Keratinocyte (primary cell): Measurements from ENCODE around the gene EEF2K.

Source experiments
- EZH2 ChIP-seq: IDR thresholded peaks from one replicate; pipeline ENCODE4 v1.6.1; 2012; ENCODE audit warnings: inconsistent platforms, mild to moderate bottlenecking, low read length, moderate library complexity
- TF ChIP-seq, protein P1 (sequence below), 3 experiments: IDR thresholded peaks in 1 of 3; conservative IDR thresholded peaks in 1 of 3; optimal IDR thresholded peaks in 1 of 3; 2 replicates in 2 of 3; 3 replicates in 1 of 3; pipeline versions ENCODE3 to v1.5.1; 2011; ENCODE audit warnings: low read length in 3 of 3, mild to moderate bottlenecking in 3 of 3, moderate library complexity in 2 of 3, control low read depth in 1 of 3, inconsistent platforms in 1 of 3; ENCODE audit not compliant: insufficient read depth in 2 of 3; ENCODE audit errors: extremely low read depth in 1 of 3

- TF ChIP-seq, protein P1, sequence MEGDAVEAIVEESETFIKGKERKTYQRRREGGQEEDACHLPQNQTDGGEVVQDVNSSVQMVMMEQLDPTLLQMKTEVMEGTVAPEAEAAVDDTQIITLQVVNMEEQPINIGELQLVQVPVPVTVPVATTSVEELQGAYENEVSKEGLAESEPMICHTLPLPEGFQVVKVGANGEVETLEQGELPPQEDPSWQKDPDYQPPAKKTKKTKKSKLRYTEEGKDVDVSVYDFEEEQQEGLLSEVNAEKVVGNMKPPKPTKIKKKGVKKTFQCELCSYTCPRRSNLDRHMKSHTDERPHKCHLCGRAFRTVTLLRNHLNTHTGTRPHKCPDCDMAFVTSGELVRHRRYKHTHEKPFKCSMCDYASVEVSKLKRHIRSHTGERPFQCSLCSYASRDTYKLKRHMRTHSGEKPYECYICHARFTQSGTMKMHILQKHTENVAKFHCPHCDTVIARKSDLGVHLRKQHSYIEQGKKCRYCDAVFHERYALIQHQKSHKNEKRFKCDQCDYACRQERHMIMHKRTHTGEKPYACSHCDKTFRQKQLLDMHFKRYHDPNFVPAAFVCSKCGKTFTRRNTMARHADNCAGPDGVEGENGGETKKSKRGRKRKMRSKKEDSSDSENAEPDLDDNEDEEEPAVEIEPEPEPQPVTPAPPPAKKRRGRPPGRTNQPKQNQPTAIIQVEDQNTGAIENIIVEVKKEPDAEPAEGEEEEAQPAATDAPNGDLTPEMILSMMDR (optimal IDR thresholded peaks at IDR 0.05 in 1 of 3, IDR thresholded peaks at IDR 0.05 in 1 of 3, conservative IDR thresholded peaks at IDR 0.05 in 1 of 3; ENCODE audit: extremely low read depth in 1 of 3, insufficient read depth in 2 of 3, low read length in 3 of 3) = no peak
- no peak for TF ChIP-seq EZH2
Measured at GRCh38 chr16:22272870-22273650, 67.0 kb downstream of the EEF2K start.
